HG03280 (cell line): ENCODE data around the gene RAD17.
A peak's percentile ranks its signal among the peaks of the same experiment; 100 is the strongest.
"Not testable (repeated sequence)": the region's sequence is repeated elsewhere in the genome, so short reads cannot be mapped to it uniquely, and the experiment has no call there.

ENCODE experiments used
- ATAC-seq: cut with Tn5 transposase; IDR thresholded peaks from one replicate; pipeline ENCODE4 v1.9.1; 2021; ENCODE audit warnings: mild to moderate bottlenecking, moderate library complexity; ENCODE audit not compliant: unreplicated experiment

RAD17 gene

GRCh38 chr5:69372394-69372793, 2.8 kb downstream of the RAD17 start:
- no peak for ATAC-seq

DNA sequence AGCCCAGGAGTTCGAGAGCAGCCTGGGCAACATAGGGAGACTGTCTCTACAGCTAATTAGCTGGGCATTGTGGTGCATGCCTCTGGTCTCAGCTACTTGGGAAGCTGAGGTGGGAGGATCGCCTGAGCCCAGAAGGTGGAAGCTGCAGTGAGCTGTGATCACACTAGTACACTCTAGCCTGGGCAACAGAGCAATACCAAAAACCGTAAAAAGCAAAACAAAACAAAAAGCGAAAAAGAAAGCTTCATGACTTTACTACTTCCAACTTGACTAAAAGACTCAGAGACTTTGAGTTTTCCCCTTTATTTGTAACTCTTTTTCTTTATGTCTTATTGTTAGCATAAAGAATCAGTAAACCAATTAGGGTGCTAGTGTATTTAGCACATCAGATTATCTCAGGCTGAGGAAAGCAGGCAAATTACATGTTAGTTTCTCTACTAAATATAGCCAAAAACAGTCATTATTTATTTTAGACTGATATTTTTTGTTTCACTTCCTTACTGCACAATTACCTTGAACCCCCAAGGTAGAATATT, 5.4 kb downstream of the RAD17 start:
- ATAC-seq: peak; percentile 71

DNA sequence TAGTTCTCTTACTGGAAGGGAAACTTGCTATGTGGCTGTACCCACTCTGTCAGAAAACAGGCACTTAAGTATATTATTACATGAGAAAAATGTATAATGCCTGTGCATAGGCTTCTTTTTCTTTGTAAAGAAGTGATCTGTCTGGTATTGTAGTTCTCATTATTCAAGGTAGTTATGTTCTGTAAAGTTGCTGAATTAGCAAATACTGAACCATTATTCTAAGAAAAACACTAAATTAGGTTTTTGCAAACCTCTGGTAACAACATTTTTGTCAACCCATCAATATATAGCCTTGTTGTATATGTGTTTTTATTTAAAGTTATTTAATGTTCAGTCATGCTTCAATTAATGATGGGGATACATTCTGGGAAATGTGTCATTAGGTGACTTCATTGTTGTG, 8.8 kb downstream of the RAD17 start:
- no peak for ATAC-seq

DNA sequence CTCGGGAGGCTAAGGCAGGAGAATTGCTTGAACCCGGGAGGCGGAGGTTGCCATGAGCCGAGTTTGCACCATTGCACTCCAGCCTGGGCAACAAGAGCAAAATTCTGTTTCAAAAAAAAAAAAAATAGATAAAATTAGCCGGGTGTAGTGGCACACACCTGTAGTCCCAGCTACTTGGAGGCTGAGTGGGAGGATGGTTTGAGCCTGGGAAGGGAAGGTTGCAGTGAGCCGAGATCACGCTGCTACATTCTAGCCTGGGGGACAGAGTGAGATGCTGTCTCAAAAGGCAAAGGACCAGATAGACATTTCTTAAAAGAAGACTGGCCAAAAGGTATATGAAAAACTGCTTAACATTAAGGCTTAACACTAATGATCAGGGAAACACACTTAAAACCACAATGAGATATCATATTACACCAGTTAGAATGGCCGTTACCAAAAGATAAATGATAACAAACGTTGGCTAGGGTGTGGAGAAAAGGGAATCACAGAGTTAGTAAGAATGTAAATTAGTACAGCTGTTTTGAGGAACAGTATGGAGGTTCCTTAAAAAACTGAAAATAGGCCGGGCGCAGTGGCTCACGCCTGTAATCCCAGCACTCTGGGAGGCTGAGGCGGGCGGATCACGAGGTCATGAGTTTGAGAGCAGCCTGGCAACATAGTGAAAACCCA, 35.2 kb downstream of the RAD17 start:
- no peak for ATAC-seq

GRCh38 chr5:69414885-69415583, 45.4 kb downstream of the RAD17 start, which contains the start of gene MARVELD2:
TSS of gene MARVELD2 (plus strand) at chr5:69415116. CDS start at chr5:69419386, 4,270 bp downstream.
- ATAC-seq: peak; percentile 67

- no peak for ATAC-seq
These were observed 46.0 kb downstream of the RAD17 start for GRCh38 chr5:69415584-69415958.

DNA sequence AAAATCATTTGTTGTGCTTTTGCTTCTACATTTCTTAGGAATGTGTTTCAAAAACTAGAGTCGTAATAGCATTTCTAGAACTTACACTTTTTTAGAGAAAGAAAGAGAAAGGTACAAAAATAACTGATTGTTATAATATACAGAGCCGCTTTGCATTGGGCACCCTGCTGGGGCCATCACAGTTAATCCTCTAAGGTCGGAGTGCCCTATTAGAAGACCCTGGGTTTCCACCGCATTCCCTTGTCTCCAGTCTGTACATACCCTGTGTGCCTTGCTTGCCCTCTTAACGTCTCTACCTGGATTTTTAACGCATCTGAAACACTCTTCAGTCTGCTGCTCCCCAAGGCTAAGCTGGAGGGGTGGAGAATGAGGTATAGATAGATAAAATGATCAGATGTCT, 46.6 kb downstream of the RAD17 start:
- ATAC-seq: no peak

DNA sequence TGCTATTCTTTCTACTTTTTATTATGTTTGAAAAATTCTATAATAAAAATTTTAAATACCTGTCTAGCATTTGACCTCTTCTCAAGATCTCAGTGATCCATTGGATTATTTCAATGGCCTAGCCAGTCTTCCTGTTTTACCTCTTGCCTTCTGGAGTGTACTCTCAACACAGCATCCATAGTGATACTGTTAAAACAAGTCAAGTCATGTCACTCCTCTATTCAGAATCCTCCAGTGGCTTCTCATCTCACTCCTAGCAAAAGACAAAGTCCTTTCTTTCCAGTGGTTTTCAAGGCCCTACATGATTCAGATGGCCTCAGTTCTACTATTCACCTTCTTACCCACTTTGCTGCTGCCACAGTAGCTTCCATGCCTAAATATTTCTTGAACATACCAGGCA, 47.1 kb downstream of the RAD17 start:
- ATAC-seq: no peak

- ATAC-seq: no peak
These were observed 48.9 kb downstream of the RAD17 start for GRCh38 chr5:69418554-69418953.

- ATAC-seq: no peak
These were observed 62.0 kb downstream of the RAD17 start for GRCh38 chr5:69431424-69432303.

DNA sequence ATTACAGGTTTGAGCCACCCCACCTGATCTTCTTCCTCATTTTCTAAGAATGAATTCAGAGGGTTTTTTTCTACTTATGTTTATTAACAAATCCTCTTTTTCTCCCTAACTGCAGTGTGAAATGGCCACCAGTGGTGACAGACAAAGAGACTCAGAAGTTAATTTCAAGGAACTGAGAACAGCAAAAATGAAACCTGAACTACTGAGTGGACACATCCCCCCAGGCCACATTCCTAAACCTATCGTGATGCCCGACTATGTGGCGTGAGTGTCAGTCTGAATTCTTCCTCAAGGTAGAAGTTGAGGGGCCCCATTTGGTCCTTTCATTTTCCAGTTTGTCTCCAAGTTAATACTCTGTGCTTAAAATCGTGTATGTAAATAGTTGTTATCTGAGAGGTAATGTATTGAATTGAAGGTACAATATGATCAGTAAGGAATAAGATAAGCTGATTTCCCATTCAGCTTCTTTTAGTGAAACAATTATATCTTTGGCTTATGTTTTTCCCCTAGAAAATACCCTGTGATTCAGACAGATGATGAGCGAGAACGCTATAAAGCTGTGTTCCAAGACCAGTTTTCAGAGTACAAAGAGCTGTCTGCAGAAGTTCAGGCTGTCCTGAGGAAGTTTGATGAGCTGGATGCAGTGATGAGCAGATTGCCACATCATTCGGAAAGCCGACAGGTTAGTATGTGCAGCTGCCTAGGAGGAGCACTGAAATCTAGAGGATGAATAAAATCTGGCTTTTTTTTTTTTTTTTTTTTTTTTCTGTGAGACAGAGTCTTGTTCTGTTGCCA, 63.0 kb downstream of the RAD17 start:
- peak; percentile 54 for ATAC-seq

- ATAC-seq: not testable (repeated sequence)
These were observed 65.8 kb downstream of the RAD17 start for GRCh38 chr5:69435276-69435884.

- no peak for ATAC-seq
These were observed 74.6 kb downstream of the RAD17 start for GRCh38 chr5:69444127-69444754.

GRCh38 chr5:69449511-69449910, 79.9 kb downstream of the RAD17 start:
- ATAC-seq: no peak

DNA sequence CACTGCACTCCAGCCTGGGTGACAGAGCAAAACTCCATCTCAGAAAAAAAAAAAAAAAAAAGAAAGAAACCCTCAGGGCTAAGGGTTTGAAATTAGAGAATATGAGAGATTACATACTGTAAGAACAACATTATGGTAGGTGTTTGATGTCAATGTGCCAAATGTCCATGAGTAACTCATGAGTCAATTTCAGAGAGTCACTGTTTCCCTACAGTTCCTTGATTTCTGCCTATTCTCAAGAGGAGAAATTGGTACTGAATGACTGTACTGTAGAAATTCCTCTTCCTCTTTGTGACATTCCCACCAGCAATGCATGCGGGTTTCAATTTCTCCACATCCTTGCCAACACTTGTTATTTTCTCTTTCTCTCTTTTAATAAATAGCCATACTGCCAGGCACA, 80.5 kb downstream of the RAD17 start:
- no peak for ATAC-seq

DNA sequence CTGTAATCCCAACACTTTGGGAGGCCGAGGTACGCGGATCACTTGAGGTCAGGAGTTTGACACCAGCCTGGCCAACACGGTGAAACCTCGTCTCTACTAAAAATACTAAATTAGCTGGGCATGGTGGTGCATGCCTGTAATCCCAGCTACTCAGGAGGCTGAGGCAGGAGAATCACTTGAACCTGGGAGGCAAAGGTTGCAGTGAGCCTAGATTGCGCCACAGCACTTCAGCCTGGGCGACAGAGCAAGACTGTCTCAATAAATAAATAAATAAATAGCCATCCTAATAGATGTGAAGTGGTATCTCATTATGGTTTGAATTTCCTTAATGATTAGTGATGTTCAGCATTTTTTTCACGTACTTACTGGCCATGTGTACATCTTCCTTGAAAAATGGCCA, 80.9 kb downstream of the RAD17 start:
- not testable (repeated sequence) for ATAC-seq

- ATAC-seq: no peak
These were observed 82.5 kb downstream of the RAD17 start for GRCh38 chr5:69451941-69452647.

DNA sequence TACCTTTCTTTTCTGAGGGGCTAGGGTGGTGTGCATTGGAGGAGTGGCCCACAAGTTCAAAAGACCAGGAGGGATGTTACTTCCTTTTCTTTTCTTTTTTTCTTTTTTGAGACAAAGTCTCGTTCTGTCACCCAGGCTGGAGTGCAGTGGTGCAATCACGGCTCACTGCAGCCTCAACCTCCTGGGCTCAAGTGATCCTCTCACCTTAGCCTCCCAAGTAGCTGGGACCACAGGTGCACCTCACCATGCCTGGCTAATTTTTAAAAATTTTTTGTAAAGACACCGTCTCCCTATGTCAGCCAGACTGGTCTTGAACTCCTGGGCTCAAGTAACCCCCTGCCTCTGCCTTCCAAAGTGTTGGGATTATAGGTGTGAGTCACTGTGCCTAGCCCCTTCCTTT, 83.9 kb downstream of the RAD17 start:
- not testable (repeated sequence) for ATAC-seq
